Neural crest cell (in vitro differentiated cells): Measurements from ENCODE around the gene ZNF302. TPM values are rescaled to one million over a fixed set of nuclear protein-coding genes. Genes with fewer than 3 reads are reported as not detected.

Source experiments
- DNase-seq: peaks from one replicate; pipeline ENCODE4 v3.0.0; 2021; ENCODE audit warnings: low read depth, mixed read lengths, low spot score
- H3K27ac Mint-ChIP-seq: one replicate; pipeline ENCODE4 v1.8.0; 2021; ENCODE audit warnings: mild to moderate bottlenecking, mixed read lengths; ENCODE audit not compliant: unreplicated experiment
- H3K27me3 Mint-ChIP-seq: 2 replicates; pipeline ENCODE4 v1.8.0; 2021; ENCODE audit warnings: low read depth, mild to moderate bottlenecking, mixed read lengths
- H3K36me3 Mint-ChIP-seq: 2 replicates; pipeline ENCODE4 v1.8.0; 2021; ENCODE audit warnings: low read depth, mild to moderate bottlenecking, mixed read lengths
- H3K4me1 Mint-ChIP-seq: 2 replicates; pipeline ENCODE4 v1.8.0; 2021; ENCODE audit warnings: mixed read lengths
- H3K4me3 Mint-ChIP-seq: one replicate; pipeline ENCODE4 v1.8.0; 2021; ENCODE audit warnings: mild to moderate bottlenecking, mixed read lengths
- H3K9me3 Mint-ChIP-seq: 2 replicates; pipeline ENCODE4 v1.8.0; 2021; ENCODE audit warnings: mixed read lengths
- total RNA-seq: library from RNA; stranded (reverse); gene quantifications from 2 replicates; pipeline ENCODE4 v1.2.1, GENCODE V29; 2021
- TF ChIP-seq, protein P1 (sequence below): fragments of 200-600 bp; sonication (generic); conservative IDR thresholded peaks from 2 replicates; pipeline ENCODE4 v1.5.0; 2021; ENCODE audit warnings: antibody characterized with exemption, mild to moderate bottlenecking

The ZNF302 gene
- total RNA-seq, 1 donor from 2014 or later, result 37.0 TPM

DNA sequence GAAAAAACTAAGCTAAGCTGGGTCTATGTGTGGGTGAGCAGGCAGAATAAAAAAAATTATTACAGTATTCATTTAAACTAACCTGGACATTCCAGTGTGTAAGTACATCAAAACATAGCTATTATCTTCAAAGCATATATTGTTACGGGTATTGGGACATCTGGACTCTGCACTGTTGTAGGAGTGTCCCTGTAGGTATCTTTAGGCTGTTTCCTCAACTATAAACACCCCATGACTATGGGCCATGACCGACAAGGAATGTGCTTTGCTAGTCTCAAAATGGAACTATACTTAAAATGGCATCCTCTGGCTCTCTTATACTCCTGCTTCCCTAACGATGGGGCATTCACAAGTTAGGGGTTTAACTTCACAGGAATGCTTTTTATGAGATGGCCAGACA, 3.9 kb upstream of the ZNF302 start:
- TF ChIP-seq, protein P1, sequence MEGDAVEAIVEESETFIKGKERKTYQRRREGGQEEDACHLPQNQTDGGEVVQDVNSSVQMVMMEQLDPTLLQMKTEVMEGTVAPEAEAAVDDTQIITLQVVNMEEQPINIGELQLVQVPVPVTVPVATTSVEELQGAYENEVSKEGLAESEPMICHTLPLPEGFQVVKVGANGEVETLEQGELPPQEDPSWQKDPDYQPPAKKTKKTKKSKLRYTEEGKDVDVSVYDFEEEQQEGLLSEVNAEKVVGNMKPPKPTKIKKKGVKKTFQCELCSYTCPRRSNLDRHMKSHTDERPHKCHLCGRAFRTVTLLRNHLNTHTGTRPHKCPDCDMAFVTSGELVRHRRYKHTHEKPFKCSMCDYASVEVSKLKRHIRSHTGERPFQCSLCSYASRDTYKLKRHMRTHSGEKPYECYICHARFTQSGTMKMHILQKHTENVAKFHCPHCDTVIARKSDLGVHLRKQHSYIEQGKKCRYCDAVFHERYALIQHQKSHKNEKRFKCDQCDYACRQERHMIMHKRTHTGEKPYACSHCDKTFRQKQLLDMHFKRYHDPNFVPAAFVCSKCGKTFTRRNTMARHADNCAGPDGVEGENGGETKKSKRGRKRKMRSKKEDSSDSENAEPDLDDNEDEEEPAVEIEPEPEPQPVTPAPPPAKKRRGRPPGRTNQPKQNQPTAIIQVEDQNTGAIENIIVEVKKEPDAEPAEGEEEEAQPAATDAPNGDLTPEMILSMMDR, result no peak
- H3K4me3 Mint-ChIP-seq, result no peak overlapping the region
- no peak overlapping the region for H3K27ac Mint-ChIP-seq

DNA sequence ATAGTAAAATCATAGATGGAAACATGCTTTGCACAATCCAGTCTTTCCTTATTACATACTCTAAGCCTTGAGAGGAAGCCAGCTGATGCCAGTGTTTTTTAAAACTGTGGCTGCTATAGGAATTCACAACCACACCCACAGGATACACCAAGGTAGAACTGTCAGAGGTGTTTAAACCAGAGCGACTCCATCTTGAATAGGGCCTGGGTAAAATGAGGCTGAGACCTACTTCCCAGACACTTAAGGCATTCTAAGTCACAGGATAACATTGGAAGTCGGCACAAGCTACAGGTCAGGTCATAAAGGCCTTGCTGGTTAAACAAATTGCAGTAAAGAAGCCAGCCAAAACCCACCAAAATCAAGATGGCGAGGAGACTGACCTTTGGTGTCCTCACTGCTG, 2.2 kb upstream of the ZNF302 start:
- no peak for DNase-seq
- H3K9me3 Mint-ChIP-seq, result peaks cover 17% of the 10 kb centered on the region
- H3K27ac Mint-ChIP-seq, result no peak overlapping the region
- TF ChIP-seq, protein P1, result no peak
- H3K4me1 Mint-ChIP-seq, result peaks cover 33% of the 10 kb centered on the region
- peaks cover 9% of the 10 kb centered on the region for H3K27me3 Mint-ChIP-seq
- peak overlapping the region; percentile 54 for H3K4me3 Mint-ChIP-seq
- H3K36me3 Mint-ChIP-seq, result peaks cover 28% of the 10 kb centered on the region

More for the DNA sequence above, 3.9 kb upstream of the ZNF302 start:
- Mint-ChIP-seq H3K4me1 (peaks cover 21% of the 10 kb centered on the region), H3K27me3 (peaks cover 9% of the 10 kb centered on the region), H3K9me3 (peaks cover 10% of the 10 kb centered on the region), H3K36me3 (peaks cover 11% of the 10 kb centered on the region)
- no peak for DNase-seq

DNA sequence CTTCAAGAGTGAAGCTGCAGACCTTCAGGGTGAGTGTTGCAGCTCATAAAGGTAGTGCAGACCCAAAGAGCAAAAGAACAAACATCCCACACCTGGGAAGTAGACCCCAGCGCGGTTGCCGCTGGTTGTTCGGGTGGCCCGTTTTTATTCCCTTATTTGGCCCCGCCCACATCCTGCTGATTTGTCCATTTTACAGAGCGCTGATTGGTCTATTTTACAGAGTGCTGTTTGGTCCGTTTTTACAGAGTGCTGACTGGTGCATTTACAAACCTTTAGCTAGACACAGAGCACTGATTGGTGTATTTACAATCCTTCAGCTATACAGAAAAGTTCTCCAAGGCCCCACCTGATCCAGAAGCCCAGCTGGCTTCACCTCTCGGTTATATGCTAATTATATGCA, 1.6 kb upstream of the ZNF302 start:
- no peak overlapping the region for H3K4me3 Mint-ChIP-seq
- peaks cover 20% of the 10 kb centered on the region for H3K9me3 Mint-ChIP-seq
- peaks cover 9% of the 10 kb centered on the region for H3K27me3 Mint-ChIP-seq

DNA sequence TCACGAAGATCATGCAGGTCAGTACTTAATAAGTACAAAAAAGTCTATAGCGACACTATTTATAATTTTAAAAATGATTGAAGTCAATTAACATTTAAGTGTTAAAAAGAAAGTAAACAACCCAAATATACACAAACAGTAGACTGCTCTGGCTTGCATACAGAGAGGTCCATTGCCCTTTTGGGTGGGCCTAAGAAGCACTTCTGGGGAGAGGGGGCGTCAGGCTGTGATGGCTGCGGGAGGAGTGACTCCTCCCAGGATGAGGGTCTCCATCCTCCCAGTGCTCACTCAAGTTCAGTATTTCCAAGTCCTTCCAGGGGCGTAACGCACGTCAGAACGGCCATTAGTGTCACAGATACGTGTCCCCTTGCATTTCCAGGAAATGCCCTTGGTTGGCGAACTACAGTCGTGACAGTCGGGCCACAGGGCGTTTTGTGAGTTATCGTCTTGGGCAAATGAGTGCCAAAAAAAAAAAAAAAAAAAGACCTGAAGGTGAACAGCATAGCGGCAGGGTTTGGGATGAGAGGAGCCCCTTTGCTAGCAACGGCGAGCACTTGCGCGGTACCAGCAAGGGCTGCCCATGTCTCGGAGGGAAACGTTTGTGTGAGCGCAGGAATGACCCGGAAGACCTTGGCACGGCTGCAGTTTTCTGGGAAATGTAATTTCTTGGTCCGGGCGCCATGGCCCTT, 637 bp upstream of the ZNF302 start, which contains the start of gene SCGB2B2:
Gene SCGB2B2 (minus strand): TSS at position 463 of the 689 bp plus-strand sequence. CDS start 82,596 bp downstream, outside the sequence.
- Mint-ChIP-seq H3K27me3 (peaks cover 9% of the 10 kb centered on the region), H3K4me3 (peak within 1 kb of the TSS; percentile 97), H3K9me3 (peaks cover 20% of the 10 kb centered on the region), H3K4me1 (peaks cover 33% of the 10 kb centered on the region), H3K27ac (peak within 1 kb of the TSS; percentile 99), H3K36me3 (peaks cover 42% of the 10 kb centered on the region)
- no peak for DNase-seq
- TF ChIP-seq, protein P1, result peak; percentile 36

More for the DNA sequence above, 1.6 kb upstream of the ZNF302 start:
- H3K27ac Mint-ChIP-seq, result no peak overlapping the region
- TF ChIP-seq, protein P1, result no peak
- no peak for DNase-seq
- peaks cover 33% of the 10 kb centered on the region for H3K4me1 Mint-ChIP-seq
- peaks cover 35% of the 10 kb centered on the region for H3K36me3 Mint-ChIP-seq

DNA sequence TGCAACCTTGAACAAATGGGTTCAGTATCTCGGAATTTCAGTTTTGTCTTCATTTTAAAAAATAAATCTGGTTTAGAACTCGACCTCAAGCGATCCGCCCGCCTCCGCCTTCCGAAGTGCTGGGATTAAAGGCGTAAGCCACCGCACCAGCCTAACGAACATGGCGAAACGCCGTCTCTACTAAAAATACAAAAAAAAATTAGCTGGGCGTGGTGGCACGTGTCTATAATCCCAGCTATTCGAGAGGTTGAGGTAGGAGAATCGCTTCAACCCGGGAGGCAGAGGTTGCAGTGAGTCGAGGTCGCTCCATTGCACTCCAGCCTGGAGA, 571 bp downstream of the ZNF302 start:
- no peak for DNase-seq
- TF ChIP-seq, protein P1, result no peak
- Mint-ChIP-seq H3K27ac (peak overlapping the region; percentile 99), H3K27me3 (peaks cover 6% of the 10 kb centered on the region), H3K9me3 (peaks cover 25% of the 10 kb centered on the region), H3K36me3 (peaks cover 52% of the 10 kb centered on the region), H3K4me3 (peak overlapping the region; percentile 97), H3K4me1 (peaks cover 33% of the 10 kb centered on the region)
